ENCODE measurements around the gene SMIM24. TPM values are rescaled to one million over a fixed set of nuclear protein-coding genes. Genes with fewer than 3 reads are reported as not detected.
"Not testable (repeated sequence)": the region's sequence is repeated elsewhere in the genome, so short reads cannot be mapped to it uniquely, and the experiment has no call there.

Gene SMIM24
- total RNA-seq, 1 experiment from 2014 or later = not detected

GRCh38 chr19:3463714-3464586 is 16.4 kb downstream of the SMIM24 start:
- Histone ChIP-seq H3K4me1 (no peaks in the 10 kb centered on the region), H3K4me3 (no peak overlapping the region), H3K27ac (no peak overlapping the region), H3K9me3 (replicated peaks) (no peaks in the 10 kb centered on the region), H3K36me3 (peaks cover 14% of the 10 kb centered on the region), H3K27me3 (no peaks in the 10 kb centered on the region)
- DNase-seq = no peak

DNA sequence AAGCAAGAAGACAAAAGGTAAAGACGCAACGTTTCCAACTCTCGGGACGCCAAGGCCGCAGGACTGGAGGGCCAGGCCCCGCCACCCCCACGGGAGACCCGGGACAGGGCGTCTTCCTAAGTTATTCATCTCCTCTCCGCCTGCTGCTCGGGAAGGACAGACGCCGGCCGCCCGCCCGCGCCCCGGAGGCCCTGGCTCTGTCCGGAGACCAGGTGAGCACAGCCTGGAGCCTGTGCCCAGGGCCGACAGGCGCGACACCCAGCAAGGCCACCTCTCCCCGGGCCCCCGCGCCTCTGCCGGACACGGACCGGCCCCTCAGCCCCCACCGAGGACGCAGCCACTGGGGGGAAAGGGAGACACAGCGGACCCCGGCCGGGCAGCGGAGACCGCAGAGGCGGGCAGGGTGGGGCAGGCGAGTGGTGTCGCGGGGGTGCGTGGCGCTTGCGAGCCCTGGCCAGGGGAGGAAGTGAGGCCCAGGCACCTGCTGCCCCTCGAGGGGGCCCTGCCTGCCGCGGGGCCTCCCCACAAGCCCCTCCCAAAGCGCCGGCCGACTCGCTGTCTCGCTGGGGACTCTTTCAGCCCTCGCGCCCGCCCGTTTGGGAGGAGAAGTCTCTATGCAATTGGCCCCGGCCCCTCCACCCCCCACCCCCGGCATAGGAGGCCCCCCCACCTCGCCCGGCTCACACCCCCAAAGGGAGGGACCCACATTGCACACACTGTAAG is 17.2 kb downstream of the SMIM24 start:
- H3K9me3 ChIP-seq (replicated peaks) = no peaks in the 10 kb centered on the region
- no peaks in the 10 kb centered on the region for H3K27me3 ChIP-seq
- no peaks in the 10 kb centered on the region for H3K4me1 ChIP-seq
- peaks cover 14% of the 10 kb centered on the region for H3K36me3 ChIP-seq
- H3K27ac ChIP-seq = no peak overlapping the region
- H3K4me3 ChIP-seq = no peak overlapping the region
- DNase-seq = no peak

DNA sequence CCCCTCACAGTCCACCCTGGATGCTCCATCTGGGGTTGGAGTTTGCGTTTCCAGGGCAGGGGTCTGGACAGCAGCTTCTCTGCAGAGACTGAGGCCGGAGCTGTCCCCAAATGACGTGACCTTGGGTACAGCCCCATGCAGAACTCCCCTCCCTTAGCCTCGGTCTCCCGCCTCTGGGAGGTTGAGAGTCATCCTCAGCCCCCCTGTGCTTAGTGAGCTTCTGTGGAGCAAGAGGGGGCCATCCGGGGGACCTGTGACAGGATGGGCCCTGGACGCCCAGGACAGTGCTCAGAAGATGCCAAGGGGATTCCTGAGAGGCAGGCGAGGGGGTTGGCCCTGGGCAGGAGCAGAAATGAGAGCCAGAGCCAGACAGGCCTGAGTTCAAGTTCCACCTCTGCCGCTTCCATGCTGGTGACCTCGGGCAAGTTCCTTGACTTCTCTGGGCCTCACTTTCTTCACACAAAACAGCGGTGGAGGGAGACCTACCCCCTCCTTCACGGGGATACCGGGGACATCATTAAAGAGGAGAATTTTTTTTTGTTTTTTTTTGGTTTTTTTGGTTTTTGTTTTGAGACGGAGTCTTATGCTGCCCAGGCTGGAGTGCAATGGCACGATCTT is 20.3 kb downstream of the SMIM24 start:
- DNase-seq = no peak
- Histone ChIP-seq H3K27me3 (no peaks in the 10 kb centered on the region), H3K27ac (no peak overlapping the region), H3K9me3 (replicated peaks) (no peaks in the 10 kb centered on the region), H3K4me1 (no peaks in the 10 kb centered on the region), H3K36me3 (peaks cover 14% of the 10 kb centered on the region), H3K4me3 (no peak overlapping the region)

DNA sequence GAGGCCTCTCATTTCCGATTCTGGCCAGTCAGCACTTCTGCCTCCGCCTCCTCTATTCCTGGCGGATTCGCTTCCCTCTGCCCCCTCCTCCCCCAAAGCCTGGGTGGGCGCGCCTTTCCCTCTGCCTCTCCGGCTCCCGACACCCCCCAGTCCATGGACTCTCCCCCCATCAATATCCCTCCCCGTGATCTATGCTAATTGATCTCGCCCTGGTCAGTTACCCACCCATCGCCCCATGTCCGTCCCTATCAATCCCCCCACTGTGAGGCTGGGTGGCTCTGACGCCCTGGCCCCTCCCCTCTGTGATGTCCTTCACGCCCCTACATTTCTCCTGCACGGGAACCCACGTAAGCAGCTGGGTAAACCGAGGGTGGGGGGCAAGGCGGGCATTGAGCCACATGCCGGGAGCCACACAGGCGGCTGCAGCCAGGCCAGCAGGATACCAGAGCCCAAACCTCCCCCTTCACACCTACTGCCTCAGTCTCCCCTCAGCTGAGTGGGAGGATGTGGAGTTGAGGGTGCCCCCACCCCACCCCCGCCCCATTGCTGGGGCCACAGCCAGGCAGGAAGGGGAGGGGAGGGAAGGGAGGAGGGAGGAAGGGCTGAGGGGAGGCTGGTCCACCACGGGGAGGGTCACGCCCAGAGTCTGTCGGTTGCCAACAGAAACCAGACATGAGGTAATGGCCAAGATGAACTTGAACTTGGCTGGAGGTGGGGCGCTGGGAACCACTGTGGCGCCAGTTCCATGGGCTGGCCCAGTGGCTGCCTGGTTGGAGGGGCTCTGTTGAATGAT is 21.0 kb downstream of the SMIM24 start:
- H3K36me3 ChIP-seq = peaks cover 19% of the 10 kb centered on the region
- no peaks in the 10 kb centered on the region for H3K9me3 ChIP-seq (replicated peaks)
- no peak overlapping the region for H3K27ac ChIP-seq
- no peak overlapping the region for H3K4me3 ChIP-seq
- no peaks in the 10 kb centered on the region for H3K27me3 ChIP-seq
- no peaks in the 10 kb centered on the region for H3K4me1 ChIP-seq
- DNase-seq = no peak

DNA sequence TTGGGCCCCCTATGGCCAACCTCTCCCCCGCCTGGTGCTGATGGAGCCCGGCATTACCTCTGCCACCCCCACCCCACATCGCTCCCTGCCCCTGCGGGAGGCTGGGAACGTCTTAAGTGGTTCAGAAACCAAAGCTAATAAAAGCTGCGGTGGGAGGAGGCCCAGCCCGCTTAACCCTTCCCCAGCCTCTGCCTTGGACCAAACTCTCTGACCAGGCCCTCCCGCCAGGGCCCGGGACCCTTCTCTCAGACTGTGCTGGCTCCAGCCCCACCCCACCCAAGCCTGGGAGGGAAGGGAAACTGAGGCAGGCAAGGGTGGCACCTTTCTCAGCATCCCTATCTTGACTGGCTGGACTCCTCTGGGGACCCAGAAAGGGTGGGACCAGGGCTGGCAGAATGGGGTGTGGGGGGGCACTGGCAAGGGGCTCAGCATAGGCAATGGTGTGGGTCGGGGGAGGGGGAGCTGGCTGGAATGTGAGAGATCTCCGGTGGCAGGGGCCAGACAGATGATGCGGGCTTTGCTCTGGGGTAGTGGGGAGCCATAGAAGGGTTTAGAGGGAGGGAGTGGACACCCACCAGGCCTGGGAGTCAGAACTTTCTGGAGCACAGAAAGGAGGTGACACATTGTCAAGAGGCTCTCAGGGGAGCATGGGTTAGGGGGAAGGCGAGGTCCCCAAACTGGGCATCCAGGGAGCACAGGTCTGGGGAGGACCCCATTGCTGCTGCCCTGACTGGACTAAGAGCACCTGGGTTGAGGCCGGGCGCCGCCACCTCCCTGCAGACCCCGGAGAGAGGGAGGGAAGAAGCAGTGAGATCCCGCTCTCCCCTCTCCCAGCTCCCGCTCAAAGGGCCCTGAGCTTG is 21.9 kb downstream of the SMIM24 start:
- Histone ChIP-seq H3K9me3 (replicated peaks) (no peaks in the 10 kb centered on the region), H3K36me3 (peaks cover 24% of the 10 kb centered on the region), H3K4me3 (no peak overlapping the region), H3K27me3 (no peaks in the 10 kb centered on the region), H3K27ac (no peak overlapping the region), H3K4me1 (no peaks in the 10 kb centered on the region)
- DNase-seq = no peak

GRCh38 chr19:3457528-3458228 is 22.6 kb downstream of the SMIM24 start:
- no peak overlapping the region for H3K4me3 ChIP-seq
- H3K9me3 ChIP-seq (replicated peaks) = no peaks in the 10 kb centered on the region
- no peaks in the 10 kb centered on the region for H3K27me3 ChIP-seq
- H3K27ac ChIP-seq = no peak overlapping the region
- peaks cover 21% of the 10 kb centered on the region for H3K36me3 ChIP-seq
- no peak for DNase-seq
- H3K4me1 ChIP-seq = no peaks in the 10 kb centered on the region

- Histone ChIP-seq H3K36me3 (peaks cover 21% of the 10 kb centered on the region), H3K4me1 (no peaks in the 10 kb centered on the region), H3K4me3 (no peak overlapping the region), H3K27me3 (no peaks in the 10 kb centered on the region), H3K27ac (no peak overlapping the region), H3K9me3 (replicated peaks) (no peaks in the 10 kb centered on the region)
- no peak for DNase-seq
These were observed 23.3 kb downstream of the SMIM24 start for GRCh38 chr19:3456925-3457527.

GRCh38 chr19:3455960-3456601 is 24.2 kb downstream of the SMIM24 start:
- DNase-seq = no peak
- Histone ChIP-seq H3K27ac (no peak overlapping the region), H3K4me1 (peaks cover 4% of the 10 kb centered on the region; the same call in 1 of the 2 replicates), H3K9me3 (replicated peaks) (no peaks in the 10 kb centered on the region), H3K27me3 (no peaks in the 10 kb centered on the region), H3K4me3 (no peak overlapping the region), H3K36me3 (peaks cover 21% of the 10 kb centered on the region)

- peaks cover 7% of the 10 kb centered on the region for H3K4me1 ChIP-seq
- H3K9me3 ChIP-seq (replicated peaks) = no peaks in the 10 kb centered on the region
- no peak overlapping the region for H3K4me3 ChIP-seq
- peaks cover 20% of the 10 kb centered on the region; the same call in 1 of the 2 replicates for H3K36me3 ChIP-seq
- H3K27ac ChIP-seq = no peak overlapping the region
- H3K27me3 ChIP-seq = no peaks in the 10 kb centered on the region
- DNase-seq = no peak
These were observed 24.9 kb downstream of the SMIM24 start for GRCh38 chr19:3455393-3455955.

DNA sequence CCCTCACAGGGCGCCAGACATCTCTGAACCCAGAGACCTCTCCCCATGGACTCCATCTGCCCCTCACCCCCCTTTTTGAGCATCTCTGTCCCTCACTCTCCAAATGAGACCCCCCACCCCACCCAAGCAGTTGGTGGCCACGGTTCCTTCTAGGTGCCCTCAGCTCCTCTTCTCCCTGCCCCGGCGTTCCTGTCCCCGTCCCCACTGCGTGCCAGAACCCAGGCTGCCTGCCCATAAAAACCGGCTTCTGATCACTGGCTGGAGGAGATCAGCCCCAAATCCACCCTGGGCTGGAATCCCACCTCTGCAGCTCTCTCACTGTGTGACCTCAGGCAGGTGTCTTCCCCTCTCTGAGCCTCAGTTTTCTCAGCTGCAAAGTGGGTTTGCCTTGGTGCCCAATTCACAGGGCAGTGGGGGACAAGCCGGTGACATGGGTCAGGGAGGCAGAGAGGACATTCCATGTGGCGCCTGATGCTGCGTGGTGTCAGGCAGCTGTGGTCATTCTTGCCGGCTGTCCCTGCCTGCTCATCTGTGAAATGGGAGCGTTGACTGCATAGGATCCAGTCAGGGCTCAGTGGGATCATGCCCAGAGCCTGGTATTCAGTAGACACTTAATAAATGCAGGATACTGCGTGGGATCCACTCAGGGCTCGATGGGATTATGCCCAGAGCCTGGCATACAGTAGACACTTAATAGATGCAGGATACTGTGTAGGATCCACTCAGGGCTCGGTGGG is 25.5 kb downstream of the SMIM24 start:
- no peaks in the 10 kb centered on the region for H3K27me3 ChIP-seq
- DNase-seq = no peak
- H3K4me1 ChIP-seq = peaks cover 7% of the 10 kb centered on the region
- no peak overlapping the region for H3K27ac ChIP-seq
- H3K36me3 ChIP-seq = peaks cover 16% of the 10 kb centered on the region; the same call in 1 of the 2 replicates
- H3K9me3 ChIP-seq (replicated peaks) = no peaks in the 10 kb centered on the region
- no peak overlapping the region for H3K4me3 ChIP-seq

DNA sequence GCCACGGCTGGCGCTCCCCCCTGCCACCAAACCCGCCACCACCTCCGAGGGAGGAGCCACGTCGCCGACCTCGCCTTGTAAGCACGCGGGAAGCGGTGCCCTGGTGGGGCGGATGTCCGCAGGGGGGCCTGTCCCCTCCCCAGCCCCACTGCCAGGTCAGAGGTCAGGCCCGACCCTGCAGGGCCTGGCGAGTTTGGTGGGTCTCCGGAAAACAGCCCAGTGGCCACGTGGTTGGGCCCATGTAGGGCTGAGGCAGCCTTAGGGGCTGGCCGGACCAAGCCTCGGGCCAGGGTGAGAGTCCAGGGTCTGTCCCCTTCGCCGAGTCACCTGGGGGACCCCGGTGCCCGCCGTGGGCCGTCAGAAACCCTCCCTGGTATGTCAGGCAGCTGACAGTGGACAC is 26.5 kb downstream of the SMIM24 start:
- peaks cover 7% of the 10 kb centered on the region for H3K4me1 ChIP-seq
- no peak for DNase-seq
- H3K27me3 ChIP-seq = no peaks in the 10 kb centered on the region
- no peak overlapping the region for H3K27ac ChIP-seq
- H3K36me3 ChIP-seq = peaks cover 16% of the 10 kb centered on the region; the same call in 1 of the 2 replicates
- H3K9me3 ChIP-seq (replicated peaks) = no peaks in the 10 kb centered on the region
- no peak overlapping the region for H3K4me3 ChIP-seq

DNA sequence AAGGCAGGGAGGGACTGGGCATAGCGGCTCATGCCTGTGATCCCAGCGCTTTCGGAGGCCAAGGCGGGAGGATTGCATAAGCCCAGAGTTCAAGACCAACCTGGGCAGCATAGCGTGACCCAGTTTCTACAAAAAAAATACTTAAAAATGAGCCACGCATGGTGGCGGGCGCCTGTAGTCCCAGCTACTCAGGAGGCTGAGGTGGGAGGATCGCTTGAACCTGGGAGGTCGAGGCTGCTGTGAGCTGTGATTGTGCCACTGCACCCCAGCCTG is 27.4 kb downstream of the SMIM24 start:
- H3K4me1 ChIP-seq; H3K27ac ChIP-seq; H3K9me3 ChIP-seq (replicated peaks); H3K27me3 ChIP-seq; DNase-seq; H3K4me3 ChIP-seq: not testable (repeated sequence)
- peaks cover 16% of the 10 kb centered on the region; the same call in 1 of the 2 replicates for H3K36me3 ChIP-seq
